Tongue (tissue), 2 donors: ENCODE results near the gene AUH. TPM values are rescaled to one million over a fixed set of nuclear protein-coding genes. Genes with fewer than 3 reads are reported as not detected.
"Not testable (repeated sequence)": the region's sequence is repeated elsewhere in the genome, so short reads cannot be mapped to it uniquely, and the experiment has no call there.

Source experiments
- DNase-seq: peaks from one replicate; pipeline ENCODE4 v3.0.0-alpha.2; 2015
- total RNA-seq: library from RNA; depleted of rRNA; stranded (reverse); fragments of >200 nt; gene quantifications from one replicate; pipeline ENCODE4 v1.2.3, GENCODE V29; 2014

The AUH gene
- total RNA-seq, 1 donor from 2014 or later: 43.8 TPM

- peak; percentile 63 for DNase-seq
Measured at GRCh38 chr9:91207729-91208418, 153.8 kb downstream of the AUH start.

- no peak for DNase-seq
Measured at GRCh38 chr9:91207397-91207728, 154.4 kb downstream of the AUH start.

GRCh38 chr9:91206806-91207205 lies 154.9 kb downstream of the AUH start:
- no peak for DNase-seq

GRCh38 chr9:91202736-91203283 lies 158.9 kb downstream of the AUH start:
- DNase-seq: no peak

GRCh38 chr9:91200692-91201336 lies 160.9 kb downstream of the AUH start:
- no peak for DNase-seq

- DNase-seq: no peak
Measured at GRCh38 chr9:91199739-91200497, 161.8 kb downstream of the AUH start.

- not testable (repeated sequence) for DNase-seq
Measured at GRCh38 chr9:91198881-91199280, 162.8 kb downstream of the AUH start.

GRCh38 chr9:91198405-91198804 lies 163.3 kb downstream of the AUH start:
- no peak for DNase-seq

- DNase-seq: peak; percentile 87
Measured at GRCh38 chr9:91197232-91198181, 164.2 kb downstream of the AUH start.

- DNase-seq: peak; percentile 25
Measured at GRCh38 chr9:91196103-91196950, 165.4 kb downstream of the AUH start.

- DNase-seq: no peak
Measured at GRCh38 chr9:91195372-91196012, 166.2 kb downstream of the AUH start.

GRCh38 chr9:91193658-91194391 lies 167.9 kb downstream of the AUH start:
- DNase-seq: peak; percentile 90

GRCh38 chr9:91193087-91193657 lies 168.5 kb downstream of the AUH start:
- peak; percentile 92 for DNase-seq

- DNase-seq: peak; percentile 67
Measured at GRCh38 chr9:91192381-91193086, 169.2 kb downstream of the AUH start.

- no peak for DNase-seq
Measured at GRCh38 chr9:91191411-91192380, 170.0 kb downstream of the AUH start.

GRCh38 chr9:91190062-91190461 lies 171.7 kb downstream of the AUH start:
- DNase-seq: no peak
